ENCODE measurements around the gene DHX36. TPM values are rescaled to one million over a fixed set of nuclear protein-coding genes. Genes with fewer than 3 reads are reported as not detected.

The DHX36 gene
- total and polyA plus RNA-seq, 10 of the 15 experiments (the other 5 are each of a cell fraction or from before 2014, with no cell fraction given): 16.2 to 70.5 (median 41.6) TPM

DNA sequence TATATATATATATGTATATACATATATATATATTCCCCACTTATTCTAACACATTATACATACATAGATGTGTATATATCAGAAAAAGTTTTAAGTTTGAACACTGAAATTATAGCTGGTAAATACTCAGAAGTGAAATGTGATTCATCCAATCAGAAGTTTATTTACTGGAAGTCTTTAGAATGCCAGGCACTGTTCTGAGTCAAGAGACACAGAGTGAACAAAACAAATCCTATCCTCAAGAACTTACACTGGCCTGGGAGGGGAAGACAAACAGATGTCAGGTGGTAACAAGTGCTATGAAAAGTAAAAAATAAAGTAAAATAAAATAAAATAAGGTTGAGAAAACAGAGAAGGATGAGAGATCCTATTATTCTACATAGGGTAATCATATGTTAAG is 13.4 kb downstream of the DHX36 start:
- H3K27ac ChIP-seq (ENCODE audit: control insufficient read depth, insufficient read depth): no peak overlapping the region
- FAIRE-seq (no peak), DNase-seq (ENCODE audit: low read depth, low spot score) (no peak), ATAC-seq (no peak)
- H3K79me2 ChIP-seq (ENCODE audit: control insufficient read depth, insufficient read depth, low read length): peaks cover under 1% of the 10 kb centered on the region
- ChIA-PET SMC1A (ENCODE audit: uncharacterized antibody, unreplicated experiment) (no interaction called here), RAD21 (ENCODE audit: unreplicated experiment) (no interaction called here), CTCF (interaction anchor here (0.6 to 1.0 kb wide), 2 partner anchors 52 to 58 kb away, joined by 3 read pairs; no protein-coding TSS in a partner anchor), POLR2A (no interaction called here)
- no peaks in the 10 kb centered on the region for H3K9me3 ChIP-seq (replicated peaks; ENCODE audit: control insufficient read depth, insufficient read depth, low read length)
- no peaks in the 10 kb centered on the region for H4K20me1 ChIP-seq (ENCODE audit: control insufficient read depth, insufficient read depth)
- no peak overlapping the region for H3K4me2 ChIP-seq (ENCODE audit: control insufficient read depth, insufficient read depth)
- in situ Hi-C loops (cut with MboI) (no loop called here), intact Hi-C loops (cut with micrococcal nuclease; ENCODE audit: unreplicated experiment) (loop anchor here (10.0 kb wide), 1 partner anchor 1146 kb away; the partner anchor contains the start of gene RAP2B)
- H3K36me3 ChIP-seq (ENCODE audit: control insufficient read depth in 2 of 2, insufficient read depth in 2 of 2, low read length in 1 of 2): peaks cover 0 to 32% of the 10 kb centered on the region in 2 experiments
- no peak overlapping the region for H3K9ac ChIP-seq (ENCODE audit: control insufficient read depth, insufficient read depth, low read length)
- H3K27me3 ChIP-seq (replicated peaks in 1 of 2; ENCODE audit: control insufficient read depth in 2 of 2, insufficient read depth in 2 of 2, low read length in 1 of 2): no peaks in the 10 kb centered on the region
- BruUV-seq (replicated peaks): no TSS peak
- H2AFZ ChIP-seq (ENCODE audit: control insufficient read depth, low read depth, low read length): no peak overlapping the region
- H3K4me1 ChIP-seq (ENCODE audit: control insufficient read depth, insufficient read depth, low read length): no peaks in the 10 kb centered on the region; the same call in 1 of the 2 replicates
- no peak for TF ChIP-seq RAD21 (IDR thresholded peaks at IDR 0.05; ENCODE audit: insufficient read depth, low read depth, low read length)
- TF ChIP-seq MYC (IDR thresholded peaks at IDR 0.05; ENCODE audit: insufficient read depth, insufficient read length, insufficient replicate concordance, low read length, severe bottlenecking): no peak
- no peak for TF ChIP-seq ZNF217 (IDR thresholded peaks at IDR 0.05)
- TF ChIP-seq CHD4 (IDR thresholded peaks at IDR 0.05): no peak
- no peak for TF ChIP-seq IKZF2 (IDR thresholded peaks at IDR 0.05)
- TF ChIP-seq TCF12 (IDR thresholded peaks at IDR 0.05; ENCODE audit: low read depth, low read length): no peak
- TF ChIP-seq POLR2AphosphoS5 (IDR thresholded peaks at IDR 0.05; ENCODE audit: low read length): no peak
- no peak for TF ChIP-seq CREM (IDR thresholded peaks at IDR 0.05; ENCODE audit: low read depth)
- TF ChIP-seq SREBF1 (IDR thresholded peaks at IDR 0.05; ENCODE audit: low read length): no peak
- TF ChIP-seq, protein P1, sequence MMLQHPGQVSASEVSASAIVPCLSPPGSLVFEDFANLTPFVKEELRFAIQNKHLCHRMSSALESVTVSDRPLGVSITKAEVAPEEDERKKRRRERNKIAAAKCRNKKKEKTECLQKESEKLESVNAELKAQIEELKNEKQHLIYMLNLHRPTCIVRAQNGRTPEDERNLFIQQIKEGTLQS (IDR thresholded peaks at IDR 0.05; ENCODE audit: borderline replicate concordance, extremely low read depth, low read depth, low read length): no peak
- no peak for TF ChIP-seq SMAD5 (IDR thresholded peaks at IDR 0.05; ENCODE audit: low read depth)
- no peak overlapping the region for H3K4me3 ChIP-seq
